Endometrial microvascular endothelial cells (primary cell): ENCODE measurements around the gene PDZRN3. TPM values are rescaled to one million over a fixed set of nuclear protein-coding genes. Genes with fewer than 3 reads are reported as not detected.

Experiments used
- in situ Hi-C: cut with HindIII; loops from 2 replicates; pipeline ENCODE4 v1.10.0; 2017; ENCODE audit warnings: low sequenced_read_pairs, low pct_unique_long_range_greater_than_20kb; ENCODE audit errors: inconsistent ontology term
- total RNA-seq: library from RNA; depleted of rRNA; stranded (reverse); fragments of >200 nt; gene quantifications from one replicate; pipeline ENCODE4 v1.2.3, GENCODE V29; 2015; ENCODE audit errors: inconsistent ontology term

The PDZRN3 gene
- total RNA-seq, 1 donor from 2014 or later = not detected

DNA sequence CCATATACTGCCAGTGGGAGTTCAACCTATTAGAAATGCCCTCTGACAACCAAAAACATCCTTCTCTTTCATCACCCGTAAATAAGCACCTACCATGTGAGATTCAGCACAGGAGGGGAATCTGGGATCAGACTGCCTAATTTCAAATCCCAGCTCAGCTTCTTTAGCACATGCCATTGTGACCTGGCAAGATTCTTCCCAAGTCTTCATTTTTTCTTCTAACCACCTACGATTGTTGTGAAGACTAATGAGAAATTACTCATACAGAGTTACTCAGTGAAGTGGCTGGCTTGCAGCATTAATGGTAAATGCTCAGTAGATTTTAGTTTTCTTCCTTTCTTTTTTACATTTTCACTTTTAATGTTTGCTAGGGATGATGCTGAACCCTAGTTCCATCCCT, 176.7 kb downstream of the PDZRN3 start:
- in situ Hi-C loops = no loop called here

GRCh38 chr3:73447111-73447510, 177.6 kb downstream of the PDZRN3 start:
- in situ Hi-C loops = no loop called here

DNA sequence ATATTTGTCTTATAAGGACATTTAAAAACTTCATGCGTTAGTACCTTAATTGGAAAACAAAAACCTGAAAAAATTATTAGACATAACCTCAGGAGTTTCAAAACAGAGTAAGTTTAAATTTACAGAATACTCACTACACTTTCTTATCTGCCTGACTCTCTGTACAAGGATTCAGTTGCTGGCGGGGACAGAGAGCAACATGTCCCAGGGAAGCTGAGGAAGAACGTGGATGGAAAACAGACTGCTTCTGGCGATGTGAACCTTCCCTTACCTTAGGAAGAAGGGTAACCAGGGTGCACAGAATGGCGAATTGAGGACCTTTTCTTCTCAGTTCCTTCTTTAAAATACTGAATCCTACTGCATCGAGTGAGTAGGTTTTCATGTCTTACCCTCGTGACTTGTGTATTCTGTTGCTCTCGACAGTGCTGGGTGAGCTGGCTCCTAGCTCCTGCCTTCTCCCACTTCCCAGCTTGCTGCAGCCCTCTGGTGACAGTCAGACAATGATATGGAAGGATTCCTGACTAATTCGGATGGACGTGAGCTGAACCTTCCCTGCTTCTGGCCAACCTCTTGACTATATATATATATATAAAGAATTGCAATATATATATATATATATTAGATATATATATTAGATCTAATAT, 178.2 kb downstream of the PDZRN3 start:
- in situ Hi-C loops = no loop called here

DNA sequence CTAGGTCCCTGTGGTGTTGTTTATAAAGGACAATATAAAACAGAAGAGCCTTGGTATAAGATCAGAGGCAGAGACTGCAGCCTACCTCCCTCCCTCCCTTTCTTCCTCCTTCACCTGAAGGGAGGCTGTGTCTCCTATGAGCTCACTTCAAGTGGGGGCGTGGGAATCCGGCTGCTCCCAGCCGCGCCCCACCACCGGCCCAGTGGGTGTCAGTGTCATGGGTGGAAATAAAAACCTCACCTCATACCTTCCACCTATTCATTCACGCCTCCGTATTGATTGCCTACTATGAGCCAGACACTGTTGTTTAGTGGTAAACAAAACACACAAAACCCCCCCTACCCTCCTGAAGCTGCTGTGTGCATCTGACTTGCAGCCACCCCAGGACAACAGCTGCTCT, 181.9 kb downstream of the PDZRN3 start:
- in situ Hi-C loops = no loop called here

DNA sequence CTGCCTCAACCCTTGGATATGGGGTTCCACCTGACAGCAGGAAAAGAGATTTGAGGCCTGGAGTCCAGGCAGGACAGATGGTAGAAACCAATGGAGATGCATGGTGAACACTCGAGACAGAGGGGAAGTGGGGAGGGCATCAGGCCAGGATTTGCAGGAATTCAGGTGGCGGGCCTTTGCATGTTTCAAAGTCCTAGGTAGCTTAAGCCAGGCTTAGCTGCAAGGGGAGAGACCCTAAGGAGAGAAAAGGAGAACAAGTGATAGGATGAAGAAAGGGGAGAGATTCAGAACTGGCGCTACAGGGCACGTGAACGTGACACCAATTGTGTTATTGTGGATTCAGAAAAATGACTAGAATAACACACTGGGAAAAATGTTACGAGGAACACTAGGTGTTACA, 182.6 kb downstream of the PDZRN3 start:
- in situ Hi-C loops = no loop called here

- in situ Hi-C loops = no loop called here
Measured at GRCh38 chr3:73437828-73438227, 186.9 kb downstream of the PDZRN3 start.

DNA sequence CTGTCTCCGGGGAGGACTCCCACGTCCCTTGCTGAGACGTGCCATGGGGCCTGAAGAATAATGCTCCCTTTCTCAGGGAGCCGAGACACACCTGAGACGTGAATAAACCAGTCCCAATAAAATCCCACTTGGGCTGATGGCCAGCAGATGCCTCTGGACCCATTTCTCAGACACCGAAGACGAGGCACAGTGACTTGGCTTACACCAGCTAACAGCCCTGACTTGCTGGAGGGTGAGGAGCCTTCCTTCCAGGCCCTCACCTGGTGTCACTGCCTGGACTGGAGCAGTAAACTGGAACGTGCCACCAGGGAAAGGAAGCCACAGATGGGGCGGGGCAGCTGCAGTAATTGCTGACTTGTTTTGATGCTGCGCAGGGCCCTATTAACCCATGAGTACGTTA, 189.7 kb downstream of the PDZRN3 start:
- in situ Hi-C loops = no loop called here

DNA sequence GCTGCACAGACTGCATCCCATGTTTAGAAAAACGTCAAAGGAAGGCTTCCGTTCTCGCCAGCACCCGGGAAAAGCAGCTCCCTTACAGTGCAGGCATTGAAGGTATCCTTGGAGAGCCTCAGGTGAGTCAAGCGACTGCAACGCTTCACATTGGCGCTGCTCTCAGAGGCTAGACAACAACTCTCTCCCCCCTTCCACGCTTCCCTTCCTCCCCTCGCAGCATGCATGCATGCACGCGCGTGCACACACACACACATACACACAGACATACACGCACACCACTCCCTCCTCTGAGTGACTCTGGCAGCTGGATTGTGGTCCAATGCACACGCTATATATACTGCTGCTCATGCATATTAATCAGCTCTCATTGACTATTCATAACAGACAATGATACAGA, 191.1 kb downstream of the PDZRN3 start:
- in situ Hi-C loops = no loop called here

GRCh38 chr3:73433079-73433478, 191.7 kb downstream of the PDZRN3 start:
- in situ Hi-C loops = no loop called here

GRCh38 chr3:73432706-73433032, 192.1 kb downstream of the PDZRN3 start:
- in situ Hi-C loops = no loop called here

- in situ Hi-C loops = no loop called here
Measured at GRCh38 chr3:73432023-73432705, 192.6 kb downstream of the PDZRN3 start.

DNA sequence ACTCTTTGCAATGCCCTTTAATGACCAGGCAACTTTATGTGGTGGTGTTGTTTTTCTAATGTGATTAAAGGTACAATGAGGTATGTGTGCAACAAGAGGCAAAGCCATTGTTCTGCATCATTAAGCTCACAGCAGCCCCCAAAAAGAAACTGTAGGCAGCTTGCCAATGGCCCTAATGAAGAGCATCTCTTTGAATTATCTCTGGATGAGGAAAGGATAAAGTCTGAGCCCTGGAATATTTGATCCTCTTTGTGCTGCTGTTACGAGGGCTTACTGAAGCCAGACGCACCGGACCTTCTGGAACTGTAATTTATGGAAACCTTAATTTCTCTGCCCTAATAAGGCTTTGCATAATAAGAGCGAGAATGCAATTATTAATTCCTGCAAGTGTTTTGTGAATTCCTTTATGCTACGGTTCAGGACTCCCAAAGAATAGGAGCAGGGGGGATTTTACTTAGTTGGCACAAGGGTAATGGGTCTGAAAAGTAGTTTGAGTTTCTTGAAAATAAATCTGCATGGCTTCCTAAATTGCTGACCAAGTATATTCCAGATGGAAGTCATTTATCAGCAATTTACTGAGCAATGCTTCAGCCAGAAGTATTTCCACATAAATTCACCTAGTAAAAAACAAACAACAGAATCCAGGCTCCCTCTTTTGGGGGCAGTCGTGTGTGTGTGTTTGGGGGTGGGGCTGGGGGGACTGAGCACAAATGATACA, 193.4 kb downstream of the PDZRN3 start:
- in situ Hi-C loops = no loop called here

- in situ Hi-C loops = no loop called here
Measured at GRCh38 chr3:73427048-73427706, 197.6 kb downstream of the PDZRN3 start.

GRCh38 chr3:73426606-73427005, 198.1 kb downstream of the PDZRN3 start:
- in situ Hi-C loops = no loop called here

GRCh38 chr3:73423116-73423515, 201.6 kb downstream of the PDZRN3 start:
- in situ Hi-C loops = no loop called here

GRCh38 chr3:73422571-73422970, 202.2 kb downstream of the PDZRN3 start:
- in situ Hi-C loops = no loop called here

DNA sequence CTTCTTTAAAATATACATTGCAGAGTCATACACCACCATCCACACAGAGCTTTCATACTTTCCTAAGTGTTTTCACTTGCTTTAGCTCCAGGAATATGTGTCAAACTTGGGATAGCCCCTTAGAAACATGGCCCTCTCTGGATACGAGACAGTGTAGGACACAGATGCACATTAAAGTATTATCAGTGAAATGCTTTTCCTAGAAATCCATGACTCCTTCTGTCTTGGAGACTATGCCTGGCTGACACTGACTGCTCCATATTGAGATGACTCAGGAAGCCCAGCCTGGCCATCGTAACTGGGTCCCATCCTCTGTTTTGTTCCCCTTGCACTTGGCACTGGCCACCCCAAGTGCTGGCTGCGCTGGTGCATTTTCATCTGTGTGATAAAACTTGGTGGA, 204.8 kb downstream of the PDZRN3 start:
- in situ Hi-C loops = no loop called here

GRCh38 chr3:73419179-73419803, 205.4 kb downstream of the PDZRN3 start:
- in situ Hi-C loops = no loop called here

DNA sequence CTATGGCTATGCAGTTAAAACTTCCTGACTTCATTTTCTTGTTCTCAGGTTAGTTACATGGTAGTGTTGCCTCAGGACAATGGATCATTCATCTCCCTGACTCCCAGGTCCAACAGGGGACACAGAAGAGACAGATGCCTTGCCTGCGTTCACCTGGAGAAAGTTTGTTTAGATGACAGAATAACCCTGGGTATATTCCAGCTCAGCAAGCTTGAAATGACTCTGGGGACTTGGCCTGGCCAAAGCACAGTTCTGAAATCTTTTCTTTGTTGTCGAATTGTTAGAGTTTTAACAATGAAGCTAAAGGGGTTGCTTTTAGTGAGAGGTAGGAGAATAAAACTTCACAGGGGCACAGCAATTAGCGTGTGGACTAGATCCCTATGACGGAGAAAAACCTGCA, 206.1 kb downstream of the PDZRN3 start:
- in situ Hi-C loops = no loop called here
